GM18507 (cell line): ENCODE results near the gene TESK2.
"Not testable (repeated sequence)": the region's sequence is repeated elsewhere in the genome, so short reads cannot be mapped to it uniquely, and the experiment has no call there.

Experiments used
- DNase-seq: peaks from one replicate; pipeline ENCODE4 v3.0.0; 2011; ENCODE audit warnings: low read depth; ENCODE audit not compliant: insufficient read length; ENCODE audit errors: extremely low spot score
- FAIRE-seq: peaks from 2 replicates; lab custom pipeline; 2011; peaks lifted over from hg19 to GRCh38; lab: Jason Lieb, UNC

The TESK2 gene

GRCh38 chr1:45490626-45491486 lies at the start of gene TESK2:
TSS of gene TESK2 (minus strand) at chr1:45491163. CDS start at chr1:45457785, 33,378 bp downstream.
- DNase-seq (peak; percentile 83), FAIRE-seq (peak; percentile 100)

- FAIRE-seq (no peak), DNase-seq (no peak)
Measured at GRCh38 chr1:45536886-45537285, 45.9 kb upstream of the TESK2 start.

- DNase-seq (no peak), FAIRE-seq (no peak)
Measured at GRCh38 chr1:45535988-45536766, 45.2 kb upstream of the TESK2 start.

GRCh38 chr1:45531873-45532272 lies 40.9 kb upstream of the TESK2 start:
- DNase-seq (no peak), FAIRE-seq (no peak)

GRCh38 chr1:45530632-45531135 lies 39.7 kb upstream of the TESK2 start:
- FAIRE-seq (no peak), DNase-seq (no peak)

- no peak for FAIRE-seq
- DNase-seq: no peak
Measured at GRCh38 chr1:45526135-45526644, 35.2 kb upstream of the TESK2 start.

GRCh38 chr1:45523975-45524374 lies 33.0 kb upstream of the TESK2 start:
- DNase-seq, FAIRE-seq: not testable (repeated sequence)

- DNase-seq: not testable (repeated sequence)
- peak; percentile 29 for FAIRE-seq
Measured at GRCh38 chr1:45523516-45523915, 32.6 kb upstream of the TESK2 start.

- no peak for DNase-seq
- no peak for FAIRE-seq
Measured at GRCh38 chr1:45522324-45523104, 31.6 kb upstream of the TESK2 start.

GRCh38 chr1:45521413-45522323 lies 30.7 kb upstream of the TESK2 start, which contains the start of gene PRDX1:
TSS of gene PRDX1 (minus strand) at chr1:45521884. CDS start at chr1:45519043, 2,841 bp downstream.
- FAIRE-seq (peak; percentile 90), DNase-seq (peak; percentile 83)

GRCh38 chr1:45519774-45520173 lies 28.8 kb upstream of the TESK2 start:
- not testable (repeated sequence) for FAIRE-seq, DNase-seq

- DNase-seq (no peak), FAIRE-seq (peak; percentile 31)
Measured at GRCh38 chr1:45518910-45519309, 27.9 kb upstream of the TESK2 start.

- FAIRE-seq: not testable (repeated sequence)
Measured at GRCh38 chr1:45518366-45518765, 27.4 kb upstream of the TESK2 start.

GRCh38 chr1:45516465-45516864 lies 25.5 kb upstream of the TESK2 start:
- no peak for DNase-seq
- FAIRE-seq: no peak

More at GRCh38 chr1:45518366-45518765, 27.4 kb upstream of the TESK2 start:
- DNase-seq: not testable (repeated sequence)

- FAIRE-seq: no peak
Measured at GRCh38 chr1:45516036-45516435, 25.1 kb upstream of the TESK2 start.

GRCh38 chr1:45513532-45514260 lies 22.7 kb upstream of the TESK2 start:
- DNase-seq, FAIRE-seq: not testable (repeated sequence)

More at GRCh38 chr1:45516036-45516435, 25.1 kb upstream of the TESK2 start:
- no peak for DNase-seq

- FAIRE-seq (peak; percentile 70), DNase-seq (no peak)
Measured at GRCh38 chr1:45512641-45513054, 21.7 kb upstream of the TESK2 start.
